ENCODE data around the gene RFX2. TPM values are rescaled to one million over a fixed set of nuclear protein-coding genes. Genes with fewer than 3 reads are reported as not detected.

The RFX2 gene
- total RNA-seq, 1 donor from 2014 or later = 20.9 TPM

- Histone ChIP-seq H3K27ac (no peak overlapping the region), H3K4me3 (no peak overlapping the region), H3K36me3 (no peaks in the 10 kb centered on the region), H3K27me3 (ENCODE audit: low read depth) (no peaks in the 10 kb centered on the region), H3K4me1 (no peaks in the 10 kb centered on the region), H3K9me3 (peaks cover 7% of the 10 kb centered on the region)
- TF ChIP-seq CTCF (IDR thresholded peaks at IDR 0.05) = peak; percentile 96
- DNase-seq (peak; percentile 66), ATAC-seq (peak; percentile 92 to 93)
- intact Hi-C loops (cut with DNase I) = loop anchor here (5.0 kb wide), 1 partner anchor 78 kb away; no protein-coding TSS in a partner anchor
Observed at GRCh38 chr19:6125571-6125989, 15.3 kb upstream of the RFX2 start.

GRCh38 chr19:6119031-6119430, 8.7 kb upstream of the RFX2 start:
- Histone ChIP-seq H3K9me3 (no peaks in the 10 kb centered on the region), H3K27me3 (ENCODE audit: low read depth) (no peaks in the 10 kb centered on the region), H3K4me3 (no peak overlapping the region), H3K27ac (no peak overlapping the region), H3K36me3 (no peaks in the 10 kb centered on the region), H3K4me1 (peaks cover 14% of the 10 kb centered on the region)
- DNase-seq (no peak), ATAC-seq (no peak)
- no peak for TF ChIP-seq CTCF (IDR thresholded peaks at IDR 0.05)
- intact Hi-C loops (cut with DNase I) = no loop called here

- no peak for TF ChIP-seq CTCF (IDR thresholded peaks at IDR 0.05)
- intact Hi-C loops (cut with DNase I) = no loop called here
- Histone ChIP-seq H3K27me3 (ENCODE audit: low read depth) (no peaks in the 10 kb centered on the region), H3K27ac (no peak overlapping the region), H3K9me3 (no peaks in the 10 kb centered on the region), H3K4me3 (no peak overlapping the region), H3K36me3 (no peaks in the 10 kb centered on the region), H3K4me1 (peaks cover 14% of the 10 kb centered on the region)
- ATAC-seq = no peak
- DNase-seq = no peak
Observed at GRCh38 chr19:6118043-6118442, 7.7 kb upstream of the RFX2 start.

GRCh38 chr19:6117534-6117933, 7.2 kb upstream of the RFX2 start:
- H3K4me1 ChIP-seq = peaks cover 14% of the 10 kb centered on the region
- no peaks in the 10 kb centered on the region for H3K27me3 ChIP-seq (ENCODE audit: low read depth)
- ATAC-seq (no peak), DNase-seq (no peak)
- no peak for TF ChIP-seq CTCF (IDR thresholded peaks at IDR 0.05)
- intact Hi-C loops (cut with DNase I) = no loop called here
- H3K9me3 ChIP-seq = no peaks in the 10 kb centered on the region
- H3K36me3 ChIP-seq = no peaks in the 10 kb centered on the region
- H3K4me3 ChIP-seq = no peak overlapping the region
- H3K27ac ChIP-seq = no peak overlapping the region

- intact Hi-C loops (cut with DNase I) = no loop called here
- no peaks in the 10 kb centered on the region for H3K9me3 ChIP-seq
- no peak for TF ChIP-seq CTCF (IDR thresholded peaks at IDR 0.05)
- ATAC-seq (peak; percentile 49 to 77), DNase-seq (no peak)
- no peaks in the 10 kb centered on the region for H3K27me3 ChIP-seq (ENCODE audit: low read depth)
- H3K27ac ChIP-seq = no peak overlapping the region
- peaks cover 14% of the 10 kb centered on the region for H3K4me1 ChIP-seq
- H3K36me3 ChIP-seq = no peaks in the 10 kb centered on the region
- H3K4me3 ChIP-seq = no peak overlapping the region
Observed at GRCh38 chr19:6116749-6117430, 6.6 kb upstream of the RFX2 start.

Measured in lower lobe of right lung (tissue), 2 donors.